GM12872 (cell line): Measurements from ENCODE around the gene DHX58.

Experiments used
- CTCF ChIP-seq: IDR thresholded peaks from 3 replicates; pipeline ENCODE4 v1.5.1; 2011; ENCODE audit warnings: low read depth, mild to moderate bottlenecking, low read length, moderate library complexity; ENCODE audit not compliant: insufficient read depth

Gene DHX58

GRCh38 chr17:42142371-42142896, 29.9 kb upstream of the DHX58 start:
- no peak for TF ChIP-seq CTCF

GRCh38 chr17:42141382-42141781, 28.9 kb upstream of the DHX58 start:
- no peak for TF ChIP-seq CTCF

- TF ChIP-seq CTCF: no peak
Observed at GRCh38 chr17:42138749-42139492, 26.4 kb upstream of the DHX58 start.

GRCh38 chr17:42136654-42137051, 24.1 kb upstream of the DHX58 start:
- TF ChIP-seq CTCF: no peak

GRCh38 chr17:42135664-42136653, 23.4 kb upstream of the DHX58 start:
- TF ChIP-seq CTCF: no peak

- no peak for TF ChIP-seq CTCF
Observed at GRCh38 chr17:42135151-42135550, 22.6 kb upstream of the DHX58 start.

- no peak for TF ChIP-seq CTCF
Observed at GRCh38 chr17:42133461-42134041, 21.0 kb upstream of the DHX58 start.
